Choroid plexus epithelial cell (primary cell): ENCODE data around the gene KDSR.

Source experiments
- DNase-seq: peaks from one replicate; pipeline ENCODE4 v3.0.0-alpha.2; 2010; ENCODE audit warnings: low read depth
- H3K4me3 ChIP-seq: 2 replicates; pipeline ENCODE4 v1.5.1; 2011; ENCODE audit warnings: low read depth, mild to moderate bottlenecking, control low read depth, low read length, moderate library complexity
- TF ChIP-seq, protein P1 (sequence below): conservative IDR thresholded peaks from 2 replicates; pipeline ENCODE4 v1.5.1; 2011; ENCODE audit warnings: low read depth, mild to moderate bottlenecking, control low read depth, inconsistent platforms, low read length, moderate library complexity

The KDSR gene

GRCh38 chr18:63336366-63337099, 30.5 kb downstream of the KDSR start:
- TF ChIP-seq, protein P1, sequence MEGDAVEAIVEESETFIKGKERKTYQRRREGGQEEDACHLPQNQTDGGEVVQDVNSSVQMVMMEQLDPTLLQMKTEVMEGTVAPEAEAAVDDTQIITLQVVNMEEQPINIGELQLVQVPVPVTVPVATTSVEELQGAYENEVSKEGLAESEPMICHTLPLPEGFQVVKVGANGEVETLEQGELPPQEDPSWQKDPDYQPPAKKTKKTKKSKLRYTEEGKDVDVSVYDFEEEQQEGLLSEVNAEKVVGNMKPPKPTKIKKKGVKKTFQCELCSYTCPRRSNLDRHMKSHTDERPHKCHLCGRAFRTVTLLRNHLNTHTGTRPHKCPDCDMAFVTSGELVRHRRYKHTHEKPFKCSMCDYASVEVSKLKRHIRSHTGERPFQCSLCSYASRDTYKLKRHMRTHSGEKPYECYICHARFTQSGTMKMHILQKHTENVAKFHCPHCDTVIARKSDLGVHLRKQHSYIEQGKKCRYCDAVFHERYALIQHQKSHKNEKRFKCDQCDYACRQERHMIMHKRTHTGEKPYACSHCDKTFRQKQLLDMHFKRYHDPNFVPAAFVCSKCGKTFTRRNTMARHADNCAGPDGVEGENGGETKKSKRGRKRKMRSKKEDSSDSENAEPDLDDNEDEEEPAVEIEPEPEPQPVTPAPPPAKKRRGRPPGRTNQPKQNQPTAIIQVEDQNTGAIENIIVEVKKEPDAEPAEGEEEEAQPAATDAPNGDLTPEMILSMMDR, result no peak
- DNase-seq, result peak; percentile 97
- no peak overlapping the region for H3K4me3 ChIP-seq

DNA sequence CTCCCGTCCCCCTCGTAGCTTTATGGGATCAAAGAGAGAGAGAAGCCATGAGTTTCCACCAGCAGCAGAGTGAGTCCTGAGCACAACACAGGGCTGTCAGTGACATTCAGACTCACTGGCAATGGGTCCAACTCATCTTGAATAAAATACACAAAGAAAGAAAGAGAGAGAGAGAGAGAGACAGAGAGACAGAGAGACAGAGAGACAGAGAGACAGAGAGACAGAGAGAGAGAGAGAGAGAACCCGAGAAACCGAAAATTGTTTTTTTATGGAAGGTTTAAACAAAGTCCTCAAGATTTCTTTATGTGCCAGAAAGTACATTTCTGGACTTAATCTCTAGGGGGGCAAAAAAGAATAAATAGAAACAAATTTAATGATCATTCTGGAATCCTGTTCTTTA, 35.9 kb downstream of the KDSR start:
- TF ChIP-seq, protein P1, result no peak
- H3K4me3 ChIP-seq, result no peak overlapping the region
- no peak for DNase-seq

- no peak overlapping the region for H3K4me3 ChIP-seq
- TF ChIP-seq, protein P1, result no peak
- DNase-seq, result no peak
Observed at GRCh38 chr18:63329431-63330145, 37.4 kb downstream of the KDSR start.

- H3K4me3 ChIP-seq, result no peak overlapping the region
- DNase-seq, result no peak
- TF ChIP-seq, protein P1, result no peak
Observed at GRCh38 chr18:63326011-63326410, 41.0 kb downstream of the KDSR start.

- no peak overlapping the region for H3K4me3 ChIP-seq
- TF ChIP-seq, protein P1, result no peak
- DNase-seq, result no peak
Observed at GRCh38 chr18:63325086-63325686, 41.8 kb downstream of the KDSR start.

DNA sequence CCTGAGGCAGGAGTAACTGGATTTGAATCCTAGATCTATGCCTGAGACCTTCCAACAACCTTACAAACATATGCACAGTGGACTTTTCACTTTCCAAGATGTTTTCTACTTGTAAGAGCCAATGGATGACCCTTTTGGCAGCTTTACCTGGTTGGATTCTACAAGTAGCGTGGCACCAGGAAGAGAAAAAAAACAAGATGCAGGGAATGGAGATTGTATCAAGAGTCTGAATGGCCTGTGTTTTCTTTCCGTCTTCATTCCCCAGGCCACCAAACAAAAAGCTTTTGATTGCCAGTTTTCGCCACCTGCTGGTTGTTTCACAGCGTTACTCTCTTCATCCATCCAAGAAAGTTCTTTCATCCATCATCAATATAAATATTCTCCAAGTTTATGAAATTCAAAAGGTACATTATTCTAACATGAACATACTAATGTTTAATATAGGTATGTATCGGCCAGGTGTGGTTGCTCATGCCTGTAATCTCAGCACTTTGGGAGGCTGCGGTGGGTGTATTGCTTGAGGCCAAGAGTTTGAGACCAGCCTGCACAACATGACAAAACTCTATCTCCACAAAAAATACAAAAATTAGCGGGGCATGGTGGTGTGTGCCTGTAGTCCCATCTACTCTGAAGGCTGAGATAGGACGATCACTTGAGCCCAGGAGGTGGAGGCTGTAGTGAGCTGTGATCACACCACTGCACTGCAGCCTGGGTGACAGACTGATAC, 43.9 kb downstream of the KDSR start:
- TF ChIP-seq, protein P1, result peak; percentile 84
- no peak overlapping the region for H3K4me3 ChIP-seq
- DNase-seq, result peak; percentile 88
